H1 (cell line): ENCODE results near the gene MLF2. TPM values are rescaled to one million over a fixed set of nuclear protein-coding genes. Genes with fewer than 3 reads are reported as not detected.

Experiments used
- CTCF ChIA-PET: fragments of 300-600 bp; sonication (Branson Sonifier 250); formaldehyde crosslinking; loops from one replicate; lab custom pipeline; 2021; ENCODE audit not compliant: partially characterized antibody; lab: Charles Lee
- POLR2A ChIA-PET: fragments of 300-600 bp; sonication (Branson Sonifier 250); formaldehyde crosslinking; loops from one replicate; lab custom pipeline; 2021; ENCODE audit warnings: inconsistent platforms; ENCODE audit not compliant: partially characterized antibody; lab: Charles Lee
- DNase-seq, 2 experiments: peaks; one replicate each; pipeline versions ENCODE4 v3.0.0 to v3.0.0-alpha.2; 2010 to 2022; ENCODE audit warnings: low spot score in 2 of 2, low read depth in 1 of 2, mixed read lengths in 1 of 2
- FAIRE-seq: peaks from 2 replicates; lab custom pipeline; 2011; peaks lifted over from hg19 to GRCh38; lab: Jason Lieb, UNC
- H2AFZ ChIP-seq: 2 replicates; pipeline ENCODE4 v1.8.1; 2012; ENCODE audit warnings: low read length, inconsistent platforms
- H2AK5ac ChIP-seq: 2 replicates; pipeline ENCODE4 v1.6.1; 2013; ENCODE audit warnings: low read depth, low read length
- H2BK120ac ChIP-seq: replicated peaks from 2 replicates; pipeline ENCODE3; 2013; ENCODE audit warnings: low read depth, low read length, inconsistent platforms
- H2BK12ac ChIP-seq: 2 replicates; pipeline ENCODE4 v1.6.1; 2013; ENCODE audit warnings: low read depth, low read length
- H2BK15ac ChIP-seq: 2 replicates; pipeline ENCODE4 v1.6.1; 2013; ENCODE audit warnings: low read length
- H2BK20ac ChIP-seq: 2 replicates; pipeline ENCODE4 v1.6.1; 2013; ENCODE audit warnings: low read length
- H2BK5ac ChIP-seq: 2 replicates; pipeline ENCODE4 v1.6.1; 2013; ENCODE audit warnings: low read depth, low read length
- H3K14ac ChIP-seq: 2 replicates; pipeline ENCODE4 v1.6.1; 2013; ENCODE audit warnings: inconsistent platforms; ENCODE audit not compliant: insufficient read length
- H3K18ac ChIP-seq: 2 replicates; pipeline ENCODE4 v1.6.1; 2013; ENCODE audit warnings: low read length; ENCODE audit errors: extremely low read depth
- H3K23ac ChIP-seq: 2 replicates; pipeline ENCODE4 v1.6.1; 2013; ENCODE audit warnings: inconsistent platforms; ENCODE audit not compliant: insufficient read length
- H3K23me2 ChIP-seq: 2 replicates; pipeline ENCODE4 v1.6.1; 2013; ENCODE audit warnings: low read depth, low read length
- H3K27ac ChIP-seq: 2 replicates; pipeline ENCODE4 v1.6.1; 2011; ENCODE audit warnings: low read depth, low read length, inconsistent platforms
- H3K27me3 ChIP-seq, 4 experiments: replicated peaks in 1 of 4; 1 replicate in 1 of 4; 2 replicates in 3 of 4; pipeline versions ENCODE4 v1.6.1 to v1.8.1; 2011 to 2013; ENCODE audit warnings: low read length in 3 of 4, mild to moderate bottlenecking in 3 of 4, inconsistent platforms in 2 of 4, mixed read lengths in 2 of 4, moderate library complexity in 1 of 4; ENCODE audit not compliant: control insufficient read depth in 3 of 4, insufficient read depth in 3 of 4; ENCODE audit errors: extremely low read depth in 1 of 4
- H3K36me3 ChIP-seq, 4 experiments: 2 replicates each; pipeline versions ENCODE4 v1.6.1 to v1.8.1; 2011 to 2013; ENCODE audit warnings: mild to moderate bottlenecking in 4 of 4, low read length in 3 of 4, moderate library complexity in 2 of 4, control low read depth in 1 of 4, inconsistent platforms in 1 of 4; ENCODE audit not compliant: insufficient read depth in 4 of 4, control insufficient read depth in 2 of 4
- H3K4ac ChIP-seq: replicated peaks from 2 replicates; pipeline ENCODE3; 2013; ENCODE audit warnings: low read length, low read depth, mixed read lengths, inconsistent platforms; ENCODE audit not compliant: insufficient read length
- H3K4me1 ChIP-seq, 4 experiments: replicated peaks in 1 of 4; 1 replicate in 1 of 4; 2 replicates in 3 of 4; pipeline versions ENCODE4 v1.6.1 to v1.8.1; 2011 to 2013; ENCODE audit warnings: low read length in 3 of 4, inconsistent platforms in 2 of 4, mixed read lengths in 1 of 4; ENCODE audit not compliant: insufficient read depth in 4 of 4, control insufficient read depth in 3 of 4
- H3K4me2 ChIP-seq, 2 experiments: 2 replicates each; pipeline versions ENCODE4 v1.6.1 to v1.8.1; 2011 to 2013; ENCODE audit warnings: low read depth in 2 of 2, low read length in 2 of 2, control low read depth in 1 of 2, inconsistent platforms in 1 of 2, mild to moderate bottlenecking in 1 of 2; ENCODE audit not compliant: insufficient read depth in 1 of 2
- H3K4me3 ChIP-seq, 4 experiments: fragments of 200-600, 300-600 bp in 1 of 4; sonication (generic), shearing (Covaris generic), sonication (Bioruptor Twin) in 1 of 4; 2 replicates each; pipeline versions ENCODE4 v1.5.1 to v1.8.1; 2011 to 2016; ENCODE audit warnings: low read length in 4 of 4, low read depth in 3 of 4, control low read depth in 2 of 4, inconsistent platforms in 2 of 4, mild to moderate bottlenecking in 2 of 4, mixed read lengths in 1 of 4, moderate library complexity in 1 of 4; ENCODE audit not compliant: insufficient read depth in 2 of 4; ENCODE audit errors: extremely low read depth in 1 of 4
- H3K56ac ChIP-seq: replicated peaks from 2 replicates; pipeline ENCODE3; 2013; ENCODE audit warnings: low read depth, mild to moderate bottlenecking, mixed read lengths, low read length, inconsistent platforms; ENCODE audit not compliant: insufficient read length
- H3K79me1 ChIP-seq: 2 replicates; pipeline ENCODE4 v1.6.1; 2013; ENCODE audit warnings: low read depth, low read length, control low read depth
- H3K79me2 ChIP-seq, 2 experiments: 2 replicates each; pipeline versions ENCODE4 v1.6.1 to v1.8.1; 2012 to 2013; ENCODE audit warnings: low read length in 2 of 2, mild to moderate bottlenecking in 2 of 2, inconsistent platforms in 1 of 2; ENCODE audit not compliant: insufficient read depth in 2 of 2, control insufficient read depth in 1 of 2
- H3K9ac ChIP-seq, 4 experiments: replicated peaks in 1 of 4; 1 replicate in 1 of 4; 2 replicates in 3 of 4; pipeline versions ENCODE4 v1.6.1 to v1.8.1; 2011 to 2013; ENCODE audit warnings: low read depth in 3 of 4, low read length in 3 of 4, control low read depth in 2 of 4, mild to moderate bottlenecking in 2 of 4, moderate library complexity in 2 of 4, inconsistent platforms in 1 of 4; ENCODE audit errors: extremely low read depth in 1 of 4
- H3K9me3 ChIP-seq, 2 experiments: 2 replicates each; pipeline versions ENCODE4 v1.6.1 to v1.8.1; 2012 to 2013; ENCODE audit warnings: mild to moderate bottlenecking in 2 of 2, moderate library complexity in 2 of 2, control low read depth in 1 of 2, inconsistent platforms in 1 of 2, low read depth in 1 of 2, low read length in 1 of 2, mixed read lengths in 1 of 2; ENCODE audit not compliant: insufficient read depth in 2 of 2
- H4K20me1 ChIP-seq, 2 experiments: replicated peaks in 1 of 2; 2 replicates each; pipeline versions ENCODE3 to v1.8.1; 2011 to 2013; ENCODE audit warnings: inconsistent platforms in 2 of 2, low read length in 2 of 2, mild to moderate bottlenecking in 1 of 2; ENCODE audit not compliant: insufficient read depth in 2 of 2, control insufficient read depth in 1 of 2
- H4K5ac ChIP-seq: 2 replicates; pipeline ENCODE4 v1.6.1; 2013; ENCODE audit warnings: low read length, low read depth, mixed read lengths, inconsistent platforms; ENCODE audit not compliant: insufficient read length
- H4K8ac ChIP-seq: 2 replicates; pipeline ENCODE4 v1.8.0; 2013; ENCODE audit warnings: mild to moderate bottlenecking, moderate library complexity, low read length, inconsistent platforms; ENCODE audit not compliant: insufficient read depth; ENCODE audit errors: extremely low read depth
- H4K91ac ChIP-seq: replicated peaks from 2 replicates; pipeline ENCODE3; 2013; ENCODE audit warnings: low read length, mixed read lengths, inconsistent platforms; ENCODE audit not compliant: insufficient read length
- RXRA ChIP-seq: IDR thresholded peaks from 2 replicates; pipeline ENCODE4 v1.6.1; 2011; ENCODE audit warnings: low read depth, mild to moderate bottlenecking, low read length, moderate library complexity; ENCODE audit not compliant: insufficient read depth
- SRF ChIP-seq: IDR thresholded peaks from 2 replicates; pipeline ENCODE4 v1.6.1; 2011; ENCODE audit warnings: mild to moderate bottlenecking, low read depth, low read length, moderate library complexity
- SUZ12 ChIP-seq: fragments of 200-600 bp; sonication (generic); IDR thresholded peaks from 2 replicates; pipeline ENCODE4 v1.6.1; 2012; ENCODE audit warnings: mild to moderate bottlenecking, inconsistent platforms, low read length, moderate library complexity, mixed read lengths
- WGBS, 2 experiments: shearing (Covaris generic) in 1 of 2; methylation state at CpG; one replicate each; pipeline versions ENCODE4 v1.1.6 to v1.1.7; 2013 to 2015; ENCODE audit warnings: low lambda C conversion rate in 2 of 2, mixed read lengths in 2 of 2, inconsistent platforms in 1 of 2, low coverage in 1 of 2, missing lambda C conversion rate in 1 of 2; ENCODE audit not compliant: insufficient replicate concordance in 2 of 2, insufficient coverage in 1 of 2, insufficient read length in 1 of 2; ENCODE audit errors: extremely low coverage in 1 of 2, missing lambda C conversion rate in 1 of 2; 5-methylcytosine and 5-hydroxymethylcytosine counted together
- polyA plus RNA-seq, 7 experiments: library from polyadenylated mRNA; depleted of rRNA in 3 of 7; stranded (reverse) in 5 of 7; unstranded in 2 of 7; fragments of >200 nt in 5 of 7; fragments of 200-250 nt in 2 of 7; gene quantifications; 1 replicate in 5 of 7; 2 replicates in 1 of 7; 4 replicates in 1 of 7; pipeline versions ENCODE4 v1.2.1 to v1.2.3, GENCODE V29; 2011 to 2013; ENCODE audit warnings: missing spikeins in 2 of 7, mixed read lengths in 2 of 7
- total RNA-seq: library from RNA; stranded (reverse); fragmentation: NEBNext Ultra II Directional; extraction: Animal tissue kit (Norgen Biotek cat#: 25700); gene quantifications from 2 replicates; pipeline ENCODE4 v1.2.1, GENCODE V29; 2021

MLF2 gene
- total and polyA plus RNA-seq, 2 of the 8 experiments (the other 6 are each of a cell fraction or from before 2014, with no cell fraction given), result 229 to 401 TPM

DNA sequence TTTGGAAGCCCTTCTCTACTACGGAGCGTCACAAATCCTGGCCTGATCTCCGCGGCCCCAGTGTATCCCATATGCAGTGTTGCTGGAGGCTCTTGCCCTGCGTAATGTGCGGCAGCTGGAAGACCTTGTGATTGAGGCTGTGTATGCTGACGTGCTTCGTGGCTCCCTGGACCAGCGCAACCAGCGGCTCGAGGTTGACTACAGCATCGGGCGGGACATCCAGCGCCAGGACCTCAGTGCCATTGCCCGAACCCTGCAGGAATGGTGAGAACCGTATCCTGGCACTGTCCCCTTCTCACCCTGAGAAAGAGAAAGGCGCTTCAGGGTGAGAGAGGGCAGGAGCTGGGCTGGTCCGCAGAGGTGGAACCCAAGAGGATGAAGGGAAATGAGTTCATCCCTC is 23.8 kb downstream of the MLF2 start:
- peaks cover 0 to 34% (median 25%) of the 10 kb centered on the region in 4 experiments; a peak in 7 of 8 replicates for H3K36me3 ChIP-seq
- ChIA-PET POLR2A (interaction anchor here (0.6 to 2.8 kb wide), 2 partner anchors 40 to 391 kb away, joined by 3 to 7 read pairs; partner anchors contain the start of gene ZNF384), CTCF (interaction anchor here (1.1 kb wide), 1 partner anchor 115 kb away, joined by 4 read pairs; no protein-coding TSS in a partner anchor)
- H4K20me1 ChIP-seq, result no peaks in the 10 kb centered on the region
- no peak overlapping the region for H2AK5ac ChIP-seq
- H3K23ac ChIP-seq, result no peak overlapping the region
- H4K5ac ChIP-seq, result no peak overlapping the region
- no peak overlapping the region for H3K4me3 ChIP-seq
- no peak overlapping the region for H3K14ac ChIP-seq
- H3K4me2 ChIP-seq, result no peak overlapping the region
- H4K8ac ChIP-seq, result no peak overlapping the region
- no peak overlapping the region for H2BK5ac ChIP-seq
- H2BK12ac ChIP-seq, result no peak overlapping the region
- no peaks in the 10 kb centered on the region for H3K9me3 ChIP-seq
- no peak overlapping the region for H2BK120ac ChIP-seq
- FAIRE-seq (no peak), DNase-seq (no peak)
- WGBS, 2 experiments, result 98% methylated on average over 17 of the region's 18 CpGs; no CpG with 5 or more reads in 1 of the 2 experiments
- no peaks in the 10 kb centered on the region for H3K27me3 ChIP-seq
- H3K79me1 ChIP-seq, result peaks cover 2% of the 10 kb centered on the region; the same call in 1 of the 2 replicates
- H3K27ac ChIP-seq, result no peak overlapping the region
- no peak overlapping the region for H3K4ac ChIP-seq
- peaks cover 6% of the 10 kb centered on the region for H3K23me2 ChIP-seq
- H4K91ac ChIP-seq, result no peak overlapping the region
- H3K9ac ChIP-seq, result no peak overlapping the region
- H2AFZ ChIP-seq, result no peak overlapping the region
- no peak overlapping the region for H3K18ac ChIP-seq
- H2BK15ac ChIP-seq, result no peak overlapping the region
- no peak overlapping the region for H3K56ac ChIP-seq
- no peak overlapping the region for H2BK20ac ChIP-seq
- peaks cover 0 to 3% of the 10 kb centered on the region in 2 experiments; a peak in 1 of 4 replicates for H3K79me2 ChIP-seq
- peaks cover 0 to 2% (median under 1%) of the 10 kb centered on the region in 4 experiments; a peak in 3 of 7 replicates for H3K4me1 ChIP-seq
- TF ChIP-seq SUZ12 (no peak), SRF (no peak), RXRA (no peak)
